ENCODE data around the gene GALC.
"Not testable (repeated sequence)": the region's sequence is repeated elsewhere in the genome, so short reads cannot be mapped to it uniquely, and the experiment has no call there.

Gene GALC

GRCh38 chr14:88032373-88032772, 39.4 kb upstream of the GALC start:
- no peak for DNase-seq (ENCODE audit: low read depth)
- TF ChIP-seq CTCF (IDR thresholded peaks at IDR 0.05; ENCODE audit: control insufficient read depth, extremely low read depth, insufficient read depth): no peak
- no peak overlapping the region for H3K4me3 ChIP-seq (ENCODE audit: low read depth, low read length)

GRCh38 chr14:88030892-88031291, 37.9 kb upstream of the GALC start:
- H3K4me3 ChIP-seq (ENCODE audit: low read depth, low read length): no peak overlapping the region
- no peak for TF ChIP-seq CTCF (IDR thresholded peaks at IDR 0.05; ENCODE audit: control insufficient read depth, extremely low read depth, insufficient read depth)
- DNase-seq (ENCODE audit: low read depth): no peak

GRCh38 chr14:88030079-88030478, 37.1 kb upstream of the GALC start:
- H3K4me3 ChIP-seq (ENCODE audit: low read depth, low read length): no peak overlapping the region
- no peak for TF ChIP-seq CTCF (IDR thresholded peaks at IDR 0.05; ENCODE audit: control insufficient read depth, extremely low read depth, insufficient read depth)
- no peak for DNase-seq (ENCODE audit: low read depth)

GRCh38 chr14:88029500-88029899, 36.5 kb upstream of the GALC start:
- no peak overlapping the region for H3K4me3 ChIP-seq (ENCODE audit: low read depth, low read length)
- no peak for TF ChIP-seq CTCF (IDR thresholded peaks at IDR 0.05; ENCODE audit: control insufficient read depth, extremely low read depth, insufficient read depth)
- no peak for DNase-seq (ENCODE audit: low read depth)

GRCh38 chr14:88026890-88027289, 33.9 kb upstream of the GALC start:
- no peak for DNase-seq (ENCODE audit: low read depth)
- H3K4me3 ChIP-seq (ENCODE audit: low read depth, low read length): no peak overlapping the region
- no peak for TF ChIP-seq CTCF (IDR thresholded peaks at IDR 0.05; ENCODE audit: control insufficient read depth, extremely low read depth, insufficient read depth)

GRCh38 chr14:88025313-88025712, 32.3 kb upstream of the GALC start:
- DNase-seq (ENCODE audit: low read depth): no peak
- TF ChIP-seq CTCF (IDR thresholded peaks at IDR 0.05; ENCODE audit: control insufficient read depth, extremely low read depth, insufficient read depth): no peak
- no peak overlapping the region for H3K4me3 ChIP-seq (ENCODE audit: low read depth, low read length)

- not testable (repeated sequence) for H3K4me3 ChIP-seq (ENCODE audit: low read depth, low read length)
- peak; percentile 39 for DNase-seq (ENCODE audit: low read depth)
These were observed 31.5 kb upstream of the GALC start for GRCh38 chr14:88024252-88025086.
